K562 (cell line): ENCODE results near the gene PCP2. TPM values are rescaled to one million over a fixed set of nuclear protein-coding genes. Genes with fewer than 3 reads are reported as not detected.
A peak's percentile ranks its signal among the peaks of the same experiment; 100 is the strongest.

Experiments used
- ELF4 ChIP-seq: fragments of 450-650 bp; formaldehyde crosslinking; IDR thresholded peaks from 2 replicates; pipeline ENCODE4 v1.4.0; 2022; ENCODE audit warnings: missing genetic modification characterization
- FOS ChIP-seq: IDR thresholded peaks from 3 replicates; pipeline ENCODE4 v1.6.1; 2011; ENCODE audit not compliant: insufficient read length; ENCODE audit errors: extremely low read depth
- HDGF ChIP-seq: fragments of 450-650 bp; IDR thresholded peaks from 2 replicates; pipeline ENCODE4 v1.6.1; 2016
- MBD2 ChIP-seq: sonication (generic); IDR thresholded peaks from 2 replicates; pipeline ENCODE4 v1.6.1; 2016; ENCODE audit warnings: low read depth, borderline replicate concordance
- MEIS2 ChIP-seq: fragments of 450-650 bp; IDR thresholded peaks from 2 replicates; pipeline ENCODE4 v1.6.1; 2014; ENCODE audit warnings: mild to moderate bottlenecking; ENCODE audit not compliant: partially characterized antibody
- NRF1 ChIP-seq, 2 experiments: fragments of 450-650 bp; IDR thresholded peaks in 1 of 2; conservative IDR thresholded peaks in 1 of 2; 2 replicates each; pipeline ENCODE4 v1.6.1; 2014; ENCODE audit warnings: mild to moderate bottlenecking in 2 of 2
- OTX1 ChIP-seq: fragments of 450-650 bp; formaldehyde crosslinking; IDR thresholded peaks from 2 replicates; pipeline ENCODE4 v1.4.0; 2022; ENCODE audit warnings: mild to moderate bottlenecking
- PCBP1 ChIP-seq: fragments of 200-400 bp; formaldehyde crosslinking; IDR thresholded peaks from 2 replicates; pipeline ENCODE4 v1.6.1; 2018; ENCODE audit warnings: mild to moderate bottlenecking, low read depth, low read length; ENCODE audit not compliant: poor library complexity, severe bottlenecking
- PTBP1 ChIP-seq: fragments of 200-400 bp; formaldehyde crosslinking; IDR thresholded peaks from 2 replicates; pipeline ENCODE4 v1.6.1; 2017; ENCODE audit warnings: low read depth, low read length
- RBM22 ChIP-seq: fragments of 200-400 bp; formaldehyde crosslinking; IDR thresholded peaks from 2 replicates; pipeline ENCODE4 v1.6.1; 2018; ENCODE audit warnings: low read length, low read depth; ENCODE audit not compliant: poor library complexity, severe bottlenecking
- SPI1 ChIP-seq: IDR thresholded peaks from 2 replicates; pipeline ENCODE4 v1.6.1; 2011; ENCODE audit warnings: low read depth, low read length, control low read depth, borderline replicate concordance
- SRF ChIP-seq, 2 experiments: fragments of 250-450, 450-650 bp in 1 of 2; sonication (Bioruptor Pico) in 1 of 2; sonication (generic) in 1 of 2; formaldehyde crosslinking; IDR thresholded peaks; 2 replicates each; pipeline versions ENCODE4 v1.5.0 to v1.5.1; 2020 to 2022; ENCODE audit warnings: mild to moderate bottlenecking in 1 of 2, missing genetic modification reagents in 1 of 2
- TBP ChIP-seq: optimal IDR thresholded peaks from 2 replicates; pipeline ENCODE3; 2011; ENCODE audit warnings: low read depth, low read length, improper control_type of control experiment
- ZNF445 ChIP-seq: fragments of 250-450 bp; sonication (Bioruptor Pico); IDR thresholded peaks from 2 replicates; pipeline ENCODE4 v1.4.0; 2020; ENCODE audit warnings: low read depth, mild to moderate bottlenecking, moderate library complexity
- ZNF668 ChIP-seq: fragments of 250-450 bp; sonication (Bioruptor Pico); IDR thresholded peaks from 2 replicates; pipeline ENCODE4 v1.8.0; 2022; ENCODE audit warnings: mild to moderate bottlenecking, inconsistent platforms
- polyA plus RNA-seq, 8 experiments: library from polyadenylated mRNA; depleted of rRNA in 4 of 8; stranded (reverse) in 5 of 8; unstranded in 3 of 8; fragments of >200 nt; fragmentation: Nextera tagmentation in 2 of 8; fragmentation: Illumina TruSeq in 1 of 8; extraction: Ambion mirVana in 2 of 8; extraction: Trizol in 1 of 8; gene quantifications; 2 replicates each; pipeline versions ENCODE4 v1.2.1 to v1.2.3, GENCODE V29; 2011 to 2014; ENCODE audit warnings: inconsistent platforms in 1 of 8, missing spikeins in 1 of 8
- total RNA-seq, 7 experiments: library from RNA; depleted of rRNA in 6 of 7; stranded (reverse); fragments of >200 nt in 6 of 7; fragmentation: Illumina TruSeq in 2 of 7; extraction: Trizol in 2 of 7; gene quantifications; 2 replicates each; pipeline versions ENCODE4 v1.2.1 to v1.2.3, GENCODE V29; 2011 to 2021; ENCODE audit warnings: low replicate concordance in 1 of 7

Gene PCP2
- total and polyA plus RNA-seq, 9 of the 15 experiments (the other 6 are each of a cell fraction or from before 2014, with no cell fraction given) = 0.17 to 1.3 (median 0.49) TPM; not detected in 3

DNA sequence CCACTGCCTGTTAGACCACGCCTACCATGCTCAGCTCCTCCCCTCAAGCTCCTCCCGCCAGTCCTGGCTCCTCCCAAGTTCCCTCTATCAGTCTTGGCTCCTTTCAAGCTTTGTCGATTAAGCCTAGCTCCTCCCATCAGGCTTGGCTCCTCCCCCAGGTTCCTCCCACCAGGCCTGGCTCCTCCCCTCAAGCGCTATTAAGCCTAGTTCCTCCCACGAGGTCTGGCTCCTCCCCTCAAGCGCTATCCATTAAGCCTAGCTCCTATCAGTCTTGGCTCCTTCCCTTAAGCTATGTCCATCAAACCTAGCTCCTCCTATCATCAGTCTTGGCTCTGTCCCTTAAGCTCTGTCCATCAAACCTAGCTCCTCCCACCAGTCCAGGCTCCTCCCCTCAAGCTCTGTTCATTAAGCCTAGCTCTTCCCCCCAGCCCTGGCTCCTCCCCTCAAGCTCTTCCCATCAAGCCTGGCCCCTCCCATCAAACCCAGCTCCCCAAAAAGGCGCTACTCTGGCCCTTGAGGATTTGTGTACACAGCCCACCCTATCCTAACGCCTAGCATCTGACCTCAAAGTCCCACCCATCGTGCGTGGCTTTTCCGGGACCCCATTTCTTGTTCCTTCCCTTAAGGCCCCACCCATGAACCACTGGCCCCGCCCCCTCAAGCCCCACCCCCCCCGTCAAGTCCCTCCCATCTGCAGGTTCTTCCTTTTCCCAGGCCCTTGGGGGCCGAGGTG lies 27.9 kb downstream of the PCP2 start (continued):
- TF ChIP-seq PTBP1 (no peak), NRF1 (conservative IDR thresholded peaks at IDR 0.05 in 1 of 2, IDR thresholded peaks at IDR 0.05 in 1 of 2) (peak; percentile 79 to 82), PCBP1 (no peak), HDGF (peak; percentile 99), ELF4 (CRISPR knock-in tag) (peak; percentile 36; the same call in 1 of the 2 replicates), MBD2 (0 out of 2 replicates have a peak, but pooled peaks have one; percentile 10), SPI1 (peak; percentile 72), FOS (peak; percentile 11), RBM22 (no peak), MEIS2 (peak; percentile 89), TBP (peak; percentile 13), OTX1 (CRISPR knock-in tag) (peak; percentile 68), ZNF445 (no peak), SRF (CRISPR knock-in tag; IDR thresholded peaks at IDR 0.05) (peak in 1 of 2 experiments; percentile 71; a peak in 1 of 4 replicates), ZNF668 (no peak)
